ENCODE data around the gene WNT9B. TPM values are rescaled to one million over a fixed set of nuclear protein-coding genes. Genes with fewer than 3 reads are reported as not detected.
"Not testable (repeated sequence)": the region's sequence is repeated elsewhere in the genome, so short reads cannot be mapped to it uniquely, and the experiment has no call there.

WNT9B gene
- total RNA-seq, 1 experiment from 2014 or later = not detected

- H3K36me3 ChIP-seq (ENCODE audit: insufficient read depth, low read length, poor library complexity, severe bottlenecking) = no peaks in the 10 kb centered on the region
- peaks cover 7% of the 10 kb centered on the region for H3K27me3 ChIP-seq (replicated peaks; ENCODE audit: insufficient read depth, low read depth, low read length, poor library complexity)
- no peak overlapping the region for H3K4me3 ChIP-seq (ENCODE audit: low read depth, low read length, poor library complexity, severe bottlenecking)
- intact Hi-C loops (cut with micrococcal nuclease; ENCODE audit: unreplicated experiment) = loop anchor here (10.0 kb wide), 1 partner anchor 1152 kb away; no protein-coding TSS in a partner anchor
- ChIA-PET CTCF (interaction anchor here (0.6 to 0.9 kb wide), 2 partner anchors 55 to 105 kb away, joined by 3 read pairs; no protein-coding TSS in a partner anchor), POLR2A (ENCODE audit: low non-redundant PET) (no interaction called here)
- no TSS peak for BruUV-seq (replicated peaks)
- no peak for DNase-seq (ENCODE audit: low spot score)
- TF ChIP-seq CTCF (conservative IDR thresholded peaks at IDR 0.05; ENCODE audit: low read depth, low read length) = no peak
- no peak for TF ChIP-seq EZH2 (IDR thresholded peaks at IDR 0.05; ENCODE audit: borderline replicate concordance, low read depth, low read length, poor library complexity, severe bottlenecking)
- H3K4me1 ChIP-seq (ENCODE audit: insufficient read depth, low read length, poor library complexity, severe bottlenecking) = no peaks in the 10 kb centered on the region
- H3K9me3 ChIP-seq (ENCODE audit: low read depth, low read length, poor library complexity, severe bottlenecking) = no peaks in the 10 kb centered on the region
- H3K27ac ChIP-seq (ENCODE audit: low read depth, low read length, poor library complexity, severe bottlenecking) = no peak overlapping the region
Measured at GRCh38 chr17:46836500-46836899, 14.9 kb upstream of the WNT9B start.

DNA sequence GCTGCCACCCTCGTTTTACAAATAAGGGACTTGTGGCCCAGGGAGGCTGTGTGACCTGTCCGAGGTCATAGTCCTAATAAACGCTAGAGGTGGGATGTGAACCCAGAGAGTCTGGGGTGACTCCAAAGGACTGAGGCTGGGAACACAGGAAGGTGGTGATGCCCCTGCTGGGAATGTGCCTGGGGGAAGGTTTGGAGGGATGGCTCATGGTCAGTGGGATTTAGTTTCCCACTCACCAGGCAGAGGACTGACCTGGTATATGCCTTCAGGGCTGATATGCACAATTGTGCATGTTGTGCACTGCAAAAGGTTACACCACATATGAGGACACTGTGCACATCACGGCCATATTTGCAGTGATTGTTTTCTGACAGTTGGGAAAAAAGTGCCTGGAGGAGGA lies 13.9 kb upstream of the WNT9B start:
- BruUV-seq (replicated peaks) = no TSS peak
- H3K4me3 ChIP-seq (ENCODE audit: low read depth, low read length, poor library complexity, severe bottlenecking) = no peak overlapping the region
- H3K4me1 ChIP-seq (ENCODE audit: insufficient read depth, low read length, poor library complexity, severe bottlenecking) = no peaks in the 10 kb centered on the region
- intact Hi-C loops (cut with micrococcal nuclease; ENCODE audit: unreplicated experiment) = loop anchor here (10.0 kb wide), 1 partner anchor 1153 kb away; no protein-coding TSS in a partner anchor
- ChIA-PET POLR2A (ENCODE audit: low non-redundant PET) (no interaction called here), CTCF (no interaction called here)
- no peaks in the 10 kb centered on the region for H3K9me3 ChIP-seq (ENCODE audit: low read depth, low read length, poor library complexity, severe bottlenecking)
- peaks cover 8% of the 10 kb centered on the region for H3K27me3 ChIP-seq (replicated peaks; ENCODE audit: insufficient read depth, low read depth, low read length, poor library complexity)
- TF ChIP-seq CTCF (conservative IDR thresholded peaks at IDR 0.05; ENCODE audit: low read depth, low read length) = no peak
- TF ChIP-seq EZH2 (IDR thresholded peaks at IDR 0.05; ENCODE audit: borderline replicate concordance, low read depth, low read length, poor library complexity, severe bottlenecking) = no peak
- H3K36me3 ChIP-seq (ENCODE audit: insufficient read depth, low read length, poor library complexity, severe bottlenecking) = no peaks in the 10 kb centered on the region
- no peak for DNase-seq (ENCODE audit: low spot score)
- no peak overlapping the region for H3K27ac ChIP-seq (ENCODE audit: low read depth, low read length, poor library complexity, severe bottlenecking)

DNA sequence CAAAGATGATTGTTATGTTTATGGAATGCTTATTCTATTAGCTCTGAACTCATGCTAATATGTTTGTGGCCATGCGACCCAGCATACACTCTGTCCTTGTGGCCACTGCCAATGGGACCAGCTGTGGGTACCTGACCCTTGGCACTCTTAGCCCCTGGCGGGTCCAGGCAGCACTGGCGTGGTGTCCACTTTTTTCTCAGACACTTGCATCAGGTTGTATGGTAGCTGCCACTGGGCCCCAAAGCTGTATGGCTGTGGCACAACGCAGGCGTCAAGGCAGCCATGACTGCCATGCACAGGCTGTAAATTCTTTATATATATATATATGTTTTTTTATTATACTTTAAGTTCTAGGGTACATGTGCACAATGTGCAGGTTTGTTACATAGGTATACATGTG lies 12.2 kb upstream of the WNT9B start:
- Histone ChIP-seq H3K9me3 (ENCODE audit: low read depth, low read length, poor library complexity, severe bottlenecking) (no peaks in the 10 kb centered on the region), H3K4me3 (ENCODE audit: low read depth, low read length, poor library complexity, severe bottlenecking) (no peak overlapping the region), H3K27me3 (replicated peaks; ENCODE audit: insufficient read depth, low read depth, low read length, poor library complexity) (peaks cover 8% of the 10 kb centered on the region), H3K27ac (ENCODE audit: low read depth, low read length, poor library complexity, severe bottlenecking) (no peak overlapping the region), H3K4me1 (ENCODE audit: insufficient read depth, low read length, poor library complexity, severe bottlenecking) (no peaks in the 10 kb centered on the region), H3K36me3 (ENCODE audit: insufficient read depth, low read length, poor library complexity, severe bottlenecking) (no peaks in the 10 kb centered on the region)
- intact Hi-C loops (cut with micrococcal nuclease; ENCODE audit: unreplicated experiment) = loop anchor here (10.0 kb wide), 1 partner anchor 1154 kb away; no protein-coding TSS in a partner anchor
- BruUV-seq (replicated peaks) = no TSS peak
- ChIA-PET CTCF (no interaction called here), POLR2A (ENCODE audit: low non-redundant PET) (no interaction called here)
- TF ChIP-seq CTCF (conservative IDR thresholded peaks at IDR 0.05; ENCODE audit: low read depth, low read length) (no peak), EZH2 (IDR thresholded peaks at IDR 0.05; ENCODE audit: borderline replicate concordance, low read depth, low read length, poor library complexity, severe bottlenecking) (no peak)
- no peak for DNase-seq (ENCODE audit: low spot score)

GRCh38 chr17:46840596-46840995 lies 10.8 kb upstream of the WNT9B start:
- BruUV-seq (replicated peaks); H3K9me3 ChIP-seq (ENCODE audit: low read depth, low read length, poor library complexity, severe bottlenecking); POLR2A ChIA-PET (ENCODE audit: low non-redundant PET); H3K36me3 ChIP-seq (ENCODE audit: insufficient read depth, low read length, poor library complexity, severe bottlenecking); DNase-seq (ENCODE audit: low spot score); H3K27me3 ChIP-seq (replicated peaks; ENCODE audit: insufficient read depth, low read depth, low read length, poor library complexity); H3K4me1 ChIP-seq (ENCODE audit: insufficient read depth, low read length, poor library complexity, severe bottlenecking); H3K4me3 ChIP-seq (ENCODE audit: low read depth, low read length, poor library complexity, severe bottlenecking); H3K27ac ChIP-seq (ENCODE audit: low read depth, low read length, poor library complexity, severe bottlenecking): not testable (repeated sequence)
- intact Hi-C loops (cut with micrococcal nuclease; ENCODE audit: unreplicated experiment) = loop anchor here (5.0 to 10.0 kb wide), 2 partner anchors 64 to 162 kb away; no protein-coding TSS in a partner anchor
- CTCF ChIA-PET = interaction anchor here (1.6 kb wide), 1 partner anchor 11 kb away, joined by 3 read pairs; the partner anchor contains the start of gene WNT9B

Data from A673 (cell line).